MM.1S (cell line): Measurements from ENCODE around the gene GTF2F2.

Experiments
- EZH2 ChIP-seq: fragments of 300-600 bp; sonication (generic); optimal IDR thresholded peaks from 2 replicates; pipeline ENCODE3; 2017; ENCODE audit warnings: low read depth, mild to moderate bottlenecking, antibody characterized with exemption, low read length, mixed read lengths
- EZH2phosphoT487 ChIP-seq: fragments of 300-600 bp; sonication (generic); IDR thresholded peaks from 2 replicates; pipeline ENCODE4 v1.6.1; 2018; ENCODE audit warnings: antibody characterized with exemption, low read length
- TF ChIP-seq, protein P1 (sequence below): fragments of 300-600 bp; sonication (generic); IDR thresholded peaks from 2 replicates; pipeline ENCODE4 v1.5.1; 2016; ENCODE audit warnings: antibody characterized with exemption, low read length, mixed read lengths

GRCh38 chr13:45298206-45298505, 177.8 kb downstream of the GTF2F2 start:
- TF ChIP-seq, protein P1, sequence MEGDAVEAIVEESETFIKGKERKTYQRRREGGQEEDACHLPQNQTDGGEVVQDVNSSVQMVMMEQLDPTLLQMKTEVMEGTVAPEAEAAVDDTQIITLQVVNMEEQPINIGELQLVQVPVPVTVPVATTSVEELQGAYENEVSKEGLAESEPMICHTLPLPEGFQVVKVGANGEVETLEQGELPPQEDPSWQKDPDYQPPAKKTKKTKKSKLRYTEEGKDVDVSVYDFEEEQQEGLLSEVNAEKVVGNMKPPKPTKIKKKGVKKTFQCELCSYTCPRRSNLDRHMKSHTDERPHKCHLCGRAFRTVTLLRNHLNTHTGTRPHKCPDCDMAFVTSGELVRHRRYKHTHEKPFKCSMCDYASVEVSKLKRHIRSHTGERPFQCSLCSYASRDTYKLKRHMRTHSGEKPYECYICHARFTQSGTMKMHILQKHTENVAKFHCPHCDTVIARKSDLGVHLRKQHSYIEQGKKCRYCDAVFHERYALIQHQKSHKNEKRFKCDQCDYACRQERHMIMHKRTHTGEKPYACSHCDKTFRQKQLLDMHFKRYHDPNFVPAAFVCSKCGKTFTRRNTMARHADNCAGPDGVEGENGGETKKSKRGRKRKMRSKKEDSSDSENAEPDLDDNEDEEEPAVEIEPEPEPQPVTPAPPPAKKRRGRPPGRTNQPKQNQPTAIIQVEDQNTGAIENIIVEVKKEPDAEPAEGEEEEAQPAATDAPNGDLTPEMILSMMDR = no peak
- TF ChIP-seq EZH2phosphoT487 (no peak), EZH2 (no peak)
